Measurements from ENCODE around the gene PIPOX. TPM values are rescaled to one million over a fixed set of nuclear protein-coding genes. Genes with fewer than 3 reads are reported as not detected.

PIPOX gene
- total RNA-seq, 4 donors from 2014 or later: 3.8 to 8.4 (median 5.1) TPM

DNA sequence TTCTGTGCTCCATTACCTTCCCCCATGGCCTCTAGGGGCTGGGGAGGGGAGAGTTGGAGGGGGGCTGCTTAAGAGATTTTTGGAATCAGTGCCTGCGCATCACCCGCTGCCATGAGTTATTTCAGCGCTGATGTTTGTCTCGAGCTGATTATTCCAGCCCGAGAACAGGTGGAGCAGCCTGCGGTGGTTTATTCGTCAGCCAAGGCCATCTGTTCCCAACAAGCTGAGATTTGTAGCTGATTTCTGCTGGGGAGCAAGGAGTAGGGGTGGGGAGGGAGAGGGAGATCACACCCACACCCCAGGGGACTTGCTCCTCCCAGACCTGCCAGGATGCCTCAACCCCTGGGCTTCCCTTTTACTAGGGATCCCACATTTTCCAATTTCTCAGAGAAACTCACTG is 23.1 kb downstream of the PIPOX start:
- TF ChIP-seq, protein P1, sequence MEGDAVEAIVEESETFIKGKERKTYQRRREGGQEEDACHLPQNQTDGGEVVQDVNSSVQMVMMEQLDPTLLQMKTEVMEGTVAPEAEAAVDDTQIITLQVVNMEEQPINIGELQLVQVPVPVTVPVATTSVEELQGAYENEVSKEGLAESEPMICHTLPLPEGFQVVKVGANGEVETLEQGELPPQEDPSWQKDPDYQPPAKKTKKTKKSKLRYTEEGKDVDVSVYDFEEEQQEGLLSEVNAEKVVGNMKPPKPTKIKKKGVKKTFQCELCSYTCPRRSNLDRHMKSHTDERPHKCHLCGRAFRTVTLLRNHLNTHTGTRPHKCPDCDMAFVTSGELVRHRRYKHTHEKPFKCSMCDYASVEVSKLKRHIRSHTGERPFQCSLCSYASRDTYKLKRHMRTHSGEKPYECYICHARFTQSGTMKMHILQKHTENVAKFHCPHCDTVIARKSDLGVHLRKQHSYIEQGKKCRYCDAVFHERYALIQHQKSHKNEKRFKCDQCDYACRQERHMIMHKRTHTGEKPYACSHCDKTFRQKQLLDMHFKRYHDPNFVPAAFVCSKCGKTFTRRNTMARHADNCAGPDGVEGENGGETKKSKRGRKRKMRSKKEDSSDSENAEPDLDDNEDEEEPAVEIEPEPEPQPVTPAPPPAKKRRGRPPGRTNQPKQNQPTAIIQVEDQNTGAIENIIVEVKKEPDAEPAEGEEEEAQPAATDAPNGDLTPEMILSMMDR (IDR thresholded peaks at IDR 0.05): no peak
- no peak for TF ChIP-seq EP300 (IDR thresholded peaks at IDR 0.05)
- TF ChIP-seq POLR2A (IDR thresholded peaks at IDR 0.05; ENCODE audit: low read depth): no peak
- TF ChIP-seq POLR2AphosphoS5 (IDR thresholded peaks at IDR 0.05): no peak
- H3K27me3 ChIP-seq: peaks cover 0 to 26% (median 3%) of the 10 kb centered on the region in 4 donors
- DNase-seq (ENCODE audit: extremely low spot score): no peak
- intact Hi-C loops (cut with DNase I): no loop called here
- H3K9me3 ChIP-seq: no peaks in the 10 kb centered on the region
- H3K4me3 ChIP-seq: no peak overlapping the region
- H3K4me1 ChIP-seq: peaks cover 6 to 14% (median 11%) of the 10 kb centered on the region in 4 donors
- no peaks in the 10 kb centered on the region for H3K36me3 ChIP-seq
- H3K27ac ChIP-seq (replicated peaks in 1 of 4): no peak overlapping the region
- WGBS: 83% methylated on average over 7 of the region's 7 CpGs

DNA sequence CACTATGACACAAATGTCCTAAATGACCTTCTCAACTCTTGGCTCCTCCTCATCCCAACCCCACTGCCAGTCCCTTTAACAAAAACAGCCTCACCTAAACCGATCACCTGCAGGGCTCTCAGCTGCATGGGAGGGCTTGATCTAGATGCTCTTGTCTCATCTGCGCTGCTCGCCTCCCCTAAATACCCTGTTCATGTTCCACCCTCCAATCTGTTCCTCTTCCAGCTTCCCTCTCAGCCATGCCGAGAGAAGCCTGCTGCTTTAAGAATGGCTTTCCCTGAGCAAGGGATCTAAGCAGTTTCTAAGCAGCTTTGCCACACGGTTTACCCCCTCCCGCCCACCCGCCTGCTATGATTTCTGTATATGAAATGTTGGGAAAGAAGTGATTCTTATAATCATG is 23.7 kb downstream of the PIPOX start:
- Histone ChIP-seq H3K36me3 (no peaks in the 10 kb centered on the region), H3K4me3 (no peak overlapping the region), H3K27me3 (peaks cover 0 to 26% (median 3%) of the 10 kb centered on the region in 4 donors), H3K27ac (replicated peaks in 1 of 4) (no peak overlapping the region), H3K4me1 (peaks cover 9 to 14% (median 10%) of the 10 kb centered on the region in 4 donors), H3K9me3 (no peaks in the 10 kb centered on the region)
- intact Hi-C loops (cut with DNase I): no loop called here
- 73% methylated on average over 7 of the region's 7 CpGs for WGBS
- no peak for TF ChIP-seq EP300 (IDR thresholded peaks at IDR 0.05)
- no peak for DNase-seq (ENCODE audit: extremely low spot score)

DNA sequence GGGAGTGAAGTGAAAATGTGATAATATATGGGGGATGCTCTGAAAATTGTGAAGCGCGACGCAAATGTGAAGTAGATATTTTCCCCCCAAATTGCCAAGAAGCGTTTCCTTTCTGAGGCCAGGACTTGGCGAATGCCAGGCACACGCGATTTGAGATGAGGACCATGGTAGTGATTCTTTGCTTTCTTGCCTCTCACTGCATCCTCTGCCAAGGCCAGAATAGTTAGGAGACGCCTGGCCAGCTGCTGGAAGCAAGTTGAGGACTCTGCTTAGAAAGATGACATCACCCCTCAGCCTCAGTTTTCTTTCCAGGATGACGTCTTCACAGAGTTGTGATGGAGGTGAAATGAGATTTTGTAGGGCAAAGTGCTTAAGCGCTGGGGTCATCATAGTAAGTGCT is 25.9 kb downstream of the PIPOX start:
- Histone ChIP-seq H3K4me3 (no peak overlapping the region), H3K27ac (replicated peaks in 1 of 4) (no peak overlapping the region), H3K9me3 (no peaks in the 10 kb centered on the region), H3K36me3 (peaks cover 0 to 1% (median 0%) of the 10 kb centered on the region in 4 donors), H3K4me1 (peaks cover 9 to 14% (median 10%) of the 10 kb centered on the region in 4 donors), H3K27me3 (peaks cover 0 to 17% (median 3%) of the 10 kb centered on the region in 4 donors)
- TF ChIP-seq, protein P1 (IDR thresholded peaks at IDR 0.05): no peak
- no peak for TF ChIP-seq POLR2A (IDR thresholded peaks at IDR 0.05; ENCODE audit: low read depth)
- no peak for TF ChIP-seq POLR2AphosphoS5 (IDR thresholded peaks at IDR 0.05)
- TF ChIP-seq EP300 (IDR thresholded peaks at IDR 0.05): no peak
- 59% methylated on average over 10 of the region's 10 CpGs for WGBS
- DNase-seq (ENCODE audit: extremely low spot score): no peak
- intact Hi-C loops (cut with DNase I): no loop called here

DNA sequence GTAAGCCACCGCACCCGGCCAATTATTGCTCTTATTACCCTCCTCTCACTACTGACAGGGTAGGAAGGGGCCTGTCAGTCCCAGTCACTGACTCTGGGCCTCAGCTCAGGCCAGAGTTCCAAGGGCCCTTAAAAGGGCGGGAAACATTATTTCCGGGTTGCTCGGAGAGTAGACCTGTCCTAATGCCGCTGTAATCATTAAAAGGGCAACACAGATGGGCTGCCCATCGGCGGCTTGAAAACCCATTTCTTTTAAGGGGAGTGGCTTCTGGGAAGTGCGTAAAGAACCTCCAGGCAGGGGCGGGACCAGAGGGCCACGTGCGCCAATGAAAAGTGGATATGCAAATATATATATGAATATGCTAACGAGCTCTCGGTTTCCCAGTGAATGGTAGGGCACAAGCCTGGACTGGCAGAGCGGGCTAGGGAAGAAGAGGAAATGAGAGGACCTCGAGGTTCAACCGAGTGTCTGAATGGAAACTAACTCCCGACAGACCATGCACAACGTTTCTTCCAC is 26.6 kb downstream of the PIPOX start:
- Histone ChIP-seq H3K36me3 (peaks cover 0 to 9% (median 6%) of the 10 kb centered on the region in 4 donors), H3K9me3 (no peaks in the 10 kb centered on the region), H3K4me3 (no peak overlapping the region), H3K4me1 (peaks cover 9 to 14% (median 10%) of the 10 kb centered on the region in 4 donors), H3K27me3 (peaks cover 0 to 17% (median 3%) of the 10 kb centered on the region in 4 donors), H3K27ac (replicated peaks in 1 of 4) (no peak overlapping the region)
- DNase-seq (ENCODE audit: extremely low spot score): no peak
- intact Hi-C loops (cut with DNase I): no loop called here
- no peak for TF ChIP-seq EP300 (IDR thresholded peaks at IDR 0.05)
- 53% methylated on average over 19 of the region's 19 CpGs for whole genome bisulfite sequencing

DNA sequence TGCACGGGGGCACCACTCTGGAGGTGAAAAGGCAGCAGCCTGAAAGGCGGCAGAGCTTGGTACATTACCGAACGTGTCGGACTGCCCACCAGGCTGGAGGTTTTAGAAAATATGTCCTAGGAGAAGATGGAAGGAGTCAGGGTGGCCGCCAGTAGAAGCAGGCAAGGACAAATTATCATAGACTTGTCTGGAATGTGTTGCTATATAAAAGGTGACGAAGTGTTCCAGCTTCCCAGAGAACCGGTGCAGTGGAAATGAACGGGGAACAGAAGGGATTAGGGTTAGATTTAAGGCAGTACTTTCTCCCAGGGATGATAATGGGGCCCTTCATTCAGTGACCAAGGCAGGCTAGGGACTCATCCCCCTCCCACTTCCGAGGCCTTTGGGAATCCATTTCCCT is 27.4 kb downstream of the PIPOX start:
- DNase-seq (ENCODE audit: extremely low spot score): no peak
- 55% methylated on average over 10 of the region's 10 CpGs for WGBS
- Histone ChIP-seq H3K4me1 (peaks cover 9 to 14% (median 10%) of the 10 kb centered on the region in 4 donors), H3K9me3 (no peaks in the 10 kb centered on the region), H3K36me3 (peaks cover 0 to 12% (median 9%) of the 10 kb centered on the region in 4 donors), H3K27me3 (peaks cover 0 to 15% (median 3%) of the 10 kb centered on the region in 4 donors), H3K27ac (replicated peaks in 1 of 4) (no peak overlapping the region), H3K4me3 (no peak overlapping the region)
- TF ChIP-seq POLR2AphosphoS5 (IDR thresholded peaks at IDR 0.05): no peak
- intact Hi-C loops (cut with DNase I): no loop called here

DNA sequence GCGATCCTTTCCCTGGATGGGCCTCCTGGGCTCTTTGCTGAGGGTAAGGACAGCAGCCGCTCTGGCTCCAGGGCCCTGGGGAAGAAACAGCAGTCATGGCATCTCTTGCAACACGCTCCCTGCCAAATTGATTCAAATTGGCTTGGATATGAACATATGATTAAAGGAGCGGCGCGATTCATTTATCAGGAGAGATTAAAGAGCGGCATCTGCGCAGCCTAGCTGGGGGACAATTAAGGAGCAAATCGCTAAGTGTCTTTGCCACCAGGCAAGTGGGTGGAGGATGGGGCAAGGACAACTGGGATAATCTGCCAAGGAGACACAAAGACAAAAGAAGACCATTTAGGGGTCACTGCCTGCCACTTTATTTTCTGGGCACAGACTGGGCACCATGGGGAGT is 27.8 kb downstream of the PIPOX start:
- DNase-seq (ENCODE audit: extremely low spot score): no peak
- H3K9me3 ChIP-seq: no peaks in the 10 kb centered on the region
- no peak overlapping the region for H3K27ac ChIP-seq (replicated peaks in 1 of 4)
- H3K36me3 ChIP-seq: peaks cover 0 to 16% (median 11%) of the 10 kb centered on the region in 4 donors
- TF ChIP-seq POLR2AphosphoS5 (IDR thresholded peaks at IDR 0.05) (no peak), POLR2A (IDR thresholded peaks at IDR 0.05; ENCODE audit: low read depth) (no peak), EP300 (IDR thresholded peaks at IDR 0.05) (no peak)
- TF ChIP-seq, protein P1 (IDR thresholded peaks at IDR 0.05): no peak
- peaks cover 9 to 14% (median 10%) of the 10 kb centered on the region in 4 donors for H3K4me1 ChIP-seq
- intact Hi-C loops (cut with DNase I): no loop called here
- H3K4me3 ChIP-seq: no peak overlapping the region
- 88% methylated on average over 9 of the region's 9 CpGs for WGBS
- peaks cover 0 to 10% (median 3%) of the 10 kb centered on the region in 4 donors for H3K27me3 ChIP-seq
